HG03039 (cell line): ENCODE data around the gene CATSPERZ.

ENCODE experiments used
- ATAC-seq: cut with Tn5 transposase; IDR thresholded peaks from one replicate; pipeline ENCODE4 v1.9.1; 2021; ENCODE audit warnings: mild to moderate bottlenecking, moderate library complexity; ENCODE audit not compliant: unreplicated experiment

CATSPERZ gene

DNA sequence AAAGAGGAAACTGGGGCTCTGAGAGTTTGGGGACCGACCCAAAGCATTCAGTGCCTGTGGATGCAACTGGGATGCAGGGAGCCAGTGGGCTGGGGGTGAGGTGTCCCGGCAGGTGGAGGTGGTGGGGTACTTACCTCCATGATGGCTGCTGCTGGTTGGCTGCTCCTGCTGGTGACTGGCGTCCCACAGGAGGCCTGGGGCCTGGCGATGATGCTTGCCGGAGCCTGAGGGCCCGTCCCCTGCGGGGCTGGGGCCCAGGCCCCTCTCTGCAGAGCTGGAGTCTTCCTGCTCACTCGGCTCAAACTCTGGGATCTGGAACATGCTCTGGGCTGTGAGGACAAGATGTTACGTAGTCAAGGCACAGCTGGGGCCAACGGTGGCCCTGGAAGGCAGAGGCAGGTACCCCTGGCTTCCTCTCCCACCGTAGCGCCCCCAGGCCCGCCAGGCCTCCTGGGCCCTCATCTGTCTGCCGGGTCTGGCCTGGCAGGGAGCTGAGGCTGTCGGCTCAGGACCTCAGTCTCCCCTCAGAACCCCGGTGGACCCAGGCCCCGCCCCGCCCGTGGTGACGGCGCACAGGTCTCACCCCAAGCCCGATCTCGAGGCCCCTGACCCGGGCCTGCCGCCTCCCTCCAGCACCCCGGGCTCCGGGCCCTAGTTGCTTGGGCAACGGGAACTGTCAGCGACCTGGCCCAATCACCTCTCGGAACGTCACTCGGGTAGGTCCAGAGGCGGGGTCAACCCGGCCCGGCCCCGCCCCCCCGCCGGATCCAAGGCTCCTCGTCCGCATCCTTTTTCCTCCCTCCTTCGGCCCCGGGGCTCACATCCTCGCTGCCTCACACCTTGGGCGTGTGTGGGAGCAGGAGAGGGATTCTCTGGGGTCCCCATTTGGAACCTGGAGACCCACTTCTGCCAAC lies 15.9 kb upstream of the CATSPERZ start, which contains the start of gene BAD:
Gene BAD (minus strand): TSS at position 618 of the 914 bp plus-strand sequence. CDS start 297 bp downstream, at position 321.
- peak; percentile 55 for ATAC-seq

DNA sequence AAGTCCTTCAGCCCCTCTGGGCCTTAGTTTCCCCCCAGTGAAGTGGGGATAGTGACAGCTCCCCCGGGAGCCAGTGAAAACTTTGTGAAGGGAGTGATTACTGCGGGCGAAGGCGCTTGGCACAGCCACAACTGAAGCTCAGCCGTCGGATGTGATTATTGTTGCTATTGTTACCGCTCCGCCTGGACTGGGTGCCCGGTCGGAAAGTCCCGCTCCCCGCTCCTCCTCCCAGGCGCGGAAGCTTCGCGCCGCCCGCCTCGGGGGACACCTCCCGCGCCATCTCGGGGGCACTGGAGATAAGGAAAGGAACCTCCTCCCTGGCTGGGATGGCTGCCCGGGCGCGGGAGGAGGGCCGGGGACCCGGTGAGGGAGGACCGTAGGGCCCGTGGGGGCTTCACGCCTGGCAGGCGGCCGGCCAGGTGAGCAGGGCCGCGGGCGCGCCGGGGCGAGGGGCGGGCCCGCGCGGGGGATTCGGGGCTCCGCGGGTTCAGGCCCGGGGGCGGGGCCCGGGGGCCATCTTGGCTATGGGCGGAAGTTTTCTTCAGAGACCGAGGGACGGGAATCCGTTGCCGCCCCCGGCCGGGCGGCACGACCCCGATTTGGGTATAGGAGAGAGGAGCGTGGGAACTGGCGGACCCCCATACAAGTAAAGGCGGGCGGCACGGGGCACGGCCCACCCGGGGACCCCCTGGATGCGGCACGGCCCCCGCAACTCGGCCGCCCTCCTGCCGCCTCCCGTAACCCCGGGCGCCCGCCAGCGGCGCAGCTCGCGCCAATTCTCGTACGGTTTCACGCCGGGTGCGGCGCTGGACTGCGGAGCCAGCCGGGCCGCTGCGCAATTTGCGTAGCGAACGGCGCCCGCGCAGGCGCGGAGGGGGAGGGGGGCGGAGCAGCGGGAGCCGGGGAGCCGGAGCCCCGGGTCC lies 14.9 kb upstream of the CATSPERZ start, which contains the start of gene GPR137:
Gene GPR137 (plus strand): TSS at position 887 of the 923 bp plus-strand sequence. CDS start 677 bp downstream, outside the sequence.
- ATAC-seq: peak; percentile 46

DNA sequence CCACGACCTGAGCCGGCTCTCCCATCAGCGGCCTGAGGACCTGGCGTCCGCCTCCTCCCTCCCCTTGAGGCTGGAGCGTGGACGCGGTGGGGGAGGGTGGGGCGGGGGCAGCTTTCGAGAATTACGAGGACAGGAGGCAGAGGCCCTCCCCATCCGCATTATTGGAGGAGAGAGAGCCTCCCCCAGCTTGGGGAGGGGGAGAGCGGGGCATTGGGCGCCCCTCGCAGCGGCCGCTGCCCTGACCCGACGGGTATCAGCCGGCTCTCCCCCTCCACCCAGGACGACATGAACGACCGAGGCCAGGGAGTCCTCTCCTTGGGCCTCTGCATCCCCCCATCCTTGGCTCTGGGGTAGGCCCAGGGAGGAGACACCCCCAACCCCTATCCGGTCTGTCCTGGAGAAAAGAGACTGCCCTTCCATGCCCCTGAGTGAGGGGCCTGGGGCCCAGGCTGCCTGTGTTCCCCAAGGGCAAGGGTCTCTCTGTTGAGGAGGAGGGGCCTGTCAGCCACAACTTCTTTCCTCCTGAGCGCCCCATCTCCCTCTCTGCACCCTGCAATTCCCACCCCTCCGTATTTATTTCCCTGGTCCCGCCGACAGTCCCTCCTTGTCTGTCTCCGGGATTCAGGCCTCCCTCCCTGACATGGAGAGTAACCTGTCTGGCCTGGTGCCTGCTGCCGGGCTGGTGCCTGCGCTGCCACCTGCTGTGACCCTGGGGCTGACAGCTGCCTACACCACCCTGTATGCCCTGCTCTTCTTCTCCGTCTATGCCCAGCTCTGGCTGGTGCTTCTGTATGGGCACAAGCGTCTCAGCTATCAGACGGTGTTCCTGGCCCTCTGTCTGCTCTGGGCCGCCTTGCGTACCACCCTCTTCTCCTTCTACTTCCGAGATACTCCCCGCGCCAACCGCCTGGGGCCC lies 14.0 kb upstream of the CATSPERZ start:
- ATAC-seq: no peak

DNA sequence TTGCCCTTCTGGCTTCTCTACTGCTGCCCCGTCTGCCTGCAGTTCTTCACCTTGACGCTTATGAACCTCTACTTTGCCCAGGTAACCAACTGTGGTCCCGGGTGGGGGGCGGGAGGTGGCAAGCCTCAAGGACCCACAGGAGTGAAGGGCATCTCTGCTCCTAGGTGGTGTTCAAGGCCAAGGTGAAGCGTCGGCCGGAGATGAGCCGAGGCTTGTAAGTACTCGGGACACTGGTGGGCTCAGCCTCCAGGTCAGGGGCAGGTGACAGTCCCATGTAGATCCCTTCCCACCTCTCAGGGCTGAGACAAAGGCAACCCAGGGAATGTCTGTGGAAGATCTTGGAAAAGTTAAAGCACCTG lies 13.4 kb upstream of the CATSPERZ start:
- ATAC-seq: no peak

DNA sequence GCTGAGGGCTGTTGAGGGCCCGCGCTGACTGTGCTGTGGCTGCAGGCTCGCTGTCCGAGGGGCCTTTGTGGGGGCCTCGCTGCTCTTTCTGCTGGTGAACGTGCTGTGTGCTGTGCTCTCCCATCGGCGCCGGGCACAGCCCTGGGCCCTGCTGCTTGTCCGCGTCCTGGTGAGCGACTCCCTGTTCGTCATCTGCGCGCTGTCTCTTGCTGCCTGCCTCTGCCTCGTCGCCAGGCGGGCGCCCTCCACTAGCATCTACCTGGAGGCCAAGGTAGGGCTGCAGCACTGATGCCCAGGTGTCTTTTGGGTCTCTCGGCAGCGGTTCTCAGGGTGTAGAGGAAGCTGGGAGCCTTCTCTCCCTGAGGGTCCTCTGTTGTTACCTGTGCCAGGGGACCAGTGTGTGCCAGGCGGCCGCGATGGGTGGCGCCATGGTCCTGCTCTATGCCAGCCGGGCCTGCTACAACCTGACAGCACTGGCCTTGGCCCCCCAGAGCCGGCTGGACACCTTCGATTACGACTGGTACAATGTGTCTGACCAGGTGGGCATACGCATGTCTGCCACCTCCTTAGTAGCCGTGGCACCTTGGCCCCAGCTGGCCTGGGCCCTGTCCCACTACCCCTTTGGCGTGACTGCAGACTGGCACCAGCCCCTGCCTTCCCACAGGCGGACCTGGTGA lies 12.3 kb upstream of the CATSPERZ start:
- no peak for ATAC-seq

DNA sequence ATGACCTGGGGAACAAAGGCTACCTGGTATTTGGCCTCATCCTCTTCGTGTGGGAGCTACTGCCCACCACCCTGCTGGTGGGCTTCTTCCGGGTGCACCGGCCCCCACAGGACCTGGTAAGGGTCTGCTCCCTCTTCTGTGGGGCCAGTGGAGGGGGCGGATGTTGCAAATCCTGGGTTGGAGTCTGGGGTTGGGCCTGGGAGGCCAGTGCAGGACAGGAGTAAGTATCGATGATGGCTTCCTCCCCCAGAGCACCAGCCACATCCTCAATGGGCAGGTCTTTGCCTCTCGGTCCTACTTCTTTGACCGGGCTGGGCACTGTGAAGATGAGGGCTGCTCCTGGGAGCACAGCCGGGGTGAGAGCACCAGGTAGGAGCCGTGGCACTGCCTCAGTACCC lies 11.8 kb upstream of the CATSPERZ start:
- no peak for ATAC-seq

DNA sequence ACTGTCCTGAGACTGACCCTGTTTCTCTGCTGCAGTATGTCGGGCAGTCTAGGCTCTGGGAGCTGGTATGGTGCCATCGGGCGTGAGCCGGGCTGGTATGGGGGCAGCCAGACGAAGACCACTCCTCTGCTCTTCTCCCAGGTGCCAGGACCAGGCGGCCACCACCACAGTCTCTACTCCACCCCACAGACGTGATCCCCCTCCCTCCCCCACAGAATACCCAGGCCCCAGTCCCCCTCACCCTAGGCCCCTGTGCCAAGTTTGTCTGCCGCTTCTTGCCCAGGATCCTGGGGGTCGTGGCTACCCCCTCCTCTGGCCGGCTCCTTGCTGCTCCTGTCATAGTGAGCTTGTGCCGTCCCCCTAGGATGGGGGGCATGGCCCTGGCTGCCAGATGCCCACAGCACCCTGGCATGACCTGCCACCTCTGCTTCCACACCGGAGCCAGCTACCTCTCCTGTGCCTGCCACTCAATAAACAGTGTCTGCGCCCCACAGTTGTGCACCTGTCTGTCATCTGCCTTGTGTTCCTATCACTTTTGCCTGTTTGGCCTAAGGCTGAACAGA lies 11.1 kb upstream of the CATSPERZ start:
- ATAC-seq: no peak

DNA sequence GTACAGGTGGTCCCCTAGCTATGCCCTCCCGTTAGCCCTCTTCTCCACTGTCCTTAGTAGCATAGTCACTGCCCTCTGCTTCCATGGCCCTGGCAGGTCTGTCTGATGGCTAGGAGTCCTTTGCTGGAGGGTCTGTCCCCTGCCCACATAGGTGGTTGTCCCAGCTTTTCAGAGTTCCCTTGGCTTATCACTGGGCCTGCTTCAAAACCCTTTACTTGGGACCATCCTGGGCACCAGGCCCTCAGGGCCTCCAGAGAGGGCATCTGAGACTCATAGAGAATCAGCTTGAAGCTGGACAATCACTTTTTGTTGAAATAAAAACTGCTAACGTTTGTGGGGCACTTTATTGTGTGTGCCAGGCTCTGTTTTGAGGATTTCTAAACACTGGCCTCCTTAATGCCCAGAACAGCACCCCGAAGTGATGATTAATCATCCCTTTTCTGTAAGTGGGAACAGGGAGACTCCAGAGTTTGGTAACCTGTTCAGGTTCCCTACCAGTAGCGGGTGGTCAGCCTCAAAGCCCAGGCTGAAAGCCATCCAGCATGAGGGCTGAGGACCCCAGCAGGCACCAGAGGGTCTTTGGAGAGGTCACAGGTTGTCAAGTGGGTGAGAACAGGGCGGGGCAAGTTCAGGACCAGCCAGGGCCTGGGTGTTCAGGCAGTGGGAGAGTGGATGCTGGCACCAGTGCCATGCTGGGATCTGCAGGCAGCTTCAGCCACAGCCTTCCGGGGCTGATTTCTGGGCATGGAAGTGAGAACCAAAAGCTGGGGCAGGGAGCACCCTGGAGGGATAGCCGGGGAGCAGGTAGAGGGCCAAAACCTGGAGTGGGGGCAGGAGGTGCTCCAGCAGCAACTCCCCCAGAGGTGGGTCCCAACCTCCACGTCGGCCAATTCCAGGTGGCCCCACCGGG lies 9.6 kb upstream of the CATSPERZ start:
- ATAC-seq: no peak

DNA sequence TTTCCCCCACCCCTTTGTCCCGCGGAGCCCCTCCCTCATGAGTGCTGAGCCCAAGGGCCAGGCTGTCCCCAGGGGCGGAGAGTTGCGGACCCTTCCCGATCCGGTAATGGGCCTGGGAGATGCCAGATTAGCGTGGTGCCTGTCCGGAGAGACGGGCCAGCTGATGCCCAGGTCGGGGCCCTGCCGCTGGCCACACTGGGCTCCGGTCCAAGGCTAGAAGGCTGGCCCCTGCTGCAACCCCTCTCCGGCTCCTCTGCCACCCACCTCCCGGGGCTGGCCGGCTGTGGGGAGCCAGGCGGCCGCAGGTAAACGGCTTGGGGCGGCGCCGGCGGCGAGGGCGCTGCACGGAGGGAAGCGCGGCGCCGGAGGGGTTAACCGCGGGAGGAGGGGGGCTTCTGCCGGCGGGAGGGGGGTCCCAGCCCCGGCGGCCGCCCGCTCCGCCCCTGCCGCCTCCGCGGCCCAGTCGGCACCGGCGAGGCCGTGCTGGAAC lies 8.9 kb upstream of the CATSPERZ start, which contains the start of gene KCNK4:
Gene KCNK4 (plus strand): TSS at position 41 of the 490 bp plus-strand sequence. CDS start 1,717 bp downstream, outside the sequence.
- no peak for ATAC-seq

DNA sequence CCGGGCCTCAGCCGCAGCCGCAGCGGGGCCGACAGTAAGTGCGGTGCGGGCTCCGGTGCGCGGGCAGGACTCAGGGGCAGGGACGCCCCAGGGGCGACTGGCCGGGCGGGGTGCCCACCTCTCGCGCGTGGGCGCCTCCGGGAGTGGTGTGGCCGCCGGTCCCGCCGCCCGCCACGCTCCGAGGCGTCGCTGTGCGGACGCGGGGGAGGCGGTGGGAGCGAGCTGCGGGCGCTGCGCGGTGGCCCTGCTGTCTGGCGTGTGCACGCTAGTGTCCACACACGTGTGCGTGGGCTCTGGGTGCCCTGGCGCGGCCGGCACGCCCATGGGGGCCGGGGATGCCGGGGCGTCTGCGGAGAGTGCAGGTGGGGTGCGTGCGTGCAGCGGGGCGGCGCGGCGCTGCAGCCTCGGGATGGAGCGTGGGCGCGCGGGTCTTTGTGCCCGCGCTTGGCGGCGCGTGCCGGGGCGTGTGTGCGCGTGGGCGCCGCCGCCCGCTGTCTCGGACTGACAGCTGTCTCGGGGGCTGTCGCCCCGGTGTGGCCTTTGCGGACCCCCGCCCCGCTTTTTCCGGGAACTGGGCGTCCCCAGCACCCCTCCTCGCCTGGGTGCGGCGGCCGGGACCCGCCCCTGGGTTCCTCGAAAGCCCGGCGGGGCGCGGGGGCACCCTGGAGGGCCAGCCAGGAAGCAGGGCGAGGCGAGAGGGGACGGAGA lies 8.3 kb upstream of the CATSPERZ start:
- no peak for ATAC-seq

DNA sequence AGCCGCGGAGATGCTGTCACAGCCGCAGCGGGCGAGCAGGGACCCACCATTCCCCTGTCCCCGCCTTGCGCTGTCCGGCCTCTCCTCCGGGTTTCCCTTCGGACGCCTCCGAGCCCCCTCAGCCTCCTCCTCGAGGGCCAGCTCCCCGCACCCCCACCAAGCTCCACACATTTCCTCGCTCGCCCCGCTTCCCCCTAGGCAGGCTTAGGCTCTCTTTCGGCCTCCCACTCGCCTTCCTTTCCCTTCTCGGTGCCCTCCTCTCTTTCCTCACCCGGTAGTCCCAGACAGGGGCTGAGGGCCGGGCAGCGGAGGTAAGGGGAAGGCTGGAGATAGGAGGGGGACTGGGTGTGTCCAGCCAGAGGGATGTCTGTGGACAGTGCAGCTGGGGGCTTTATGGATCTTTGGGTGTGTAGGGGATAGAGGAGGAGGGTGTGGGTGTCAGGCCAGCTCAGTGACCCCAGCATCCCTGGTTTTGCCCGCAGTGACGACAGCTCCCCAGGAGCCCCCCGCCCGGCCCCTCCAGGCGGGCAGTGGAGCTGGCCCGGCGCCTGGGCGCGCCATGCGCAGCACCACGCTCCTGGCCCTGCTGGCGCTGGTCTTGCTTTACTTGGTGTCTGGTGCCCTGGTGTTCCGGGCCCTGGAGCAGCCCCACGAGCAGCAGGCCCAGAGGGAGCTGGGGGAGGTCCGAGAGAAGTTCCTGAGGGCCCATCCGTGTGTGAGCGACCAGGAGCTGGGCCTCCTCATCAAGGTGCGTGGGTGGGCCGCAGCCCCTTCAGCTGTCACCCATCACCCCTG lies 7.5 kb upstream of the CATSPERZ start:
- ATAC-seq: no peak

DNA sequence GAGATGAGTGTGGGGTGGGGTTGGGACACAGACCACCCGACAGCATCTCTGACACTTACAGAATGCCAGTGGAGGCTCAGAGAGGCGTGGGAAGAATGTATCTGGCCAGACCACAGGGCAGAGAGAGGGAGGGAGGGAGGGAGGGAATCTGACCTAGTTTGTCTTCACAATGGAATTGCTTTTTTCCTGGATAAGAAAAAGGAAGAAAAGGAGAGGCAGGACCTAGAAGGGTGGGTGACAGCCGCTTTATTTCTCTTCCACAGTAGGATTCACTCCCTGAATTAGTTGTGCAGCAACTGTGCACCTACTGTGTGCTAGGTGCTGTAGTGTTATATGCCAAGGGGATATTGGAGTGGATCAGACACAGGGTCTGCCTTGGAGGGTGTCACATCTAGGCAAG lies 5.4 kb upstream of the CATSPERZ start:
- no peak for ATAC-seq

DNA sequence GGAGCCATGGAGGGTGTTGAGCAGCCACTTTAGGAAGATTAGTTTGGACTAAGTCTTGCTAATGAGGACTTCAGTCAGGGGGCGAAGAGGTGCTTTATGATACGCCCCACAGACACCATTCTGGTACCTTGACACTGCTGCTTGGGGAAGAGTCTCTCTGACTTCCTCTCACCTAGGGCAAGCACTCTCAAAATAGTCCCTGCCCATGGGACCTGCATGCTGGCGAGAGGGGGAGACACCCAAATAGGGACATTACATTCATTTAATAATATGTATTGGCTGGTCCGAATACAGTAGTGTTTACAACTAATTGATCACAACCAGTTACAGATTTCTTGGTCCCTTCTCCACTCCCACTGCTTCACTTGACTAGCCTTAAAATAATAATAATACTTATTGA lies 4.4 kb upstream of the CATSPERZ start:
- no peak for ATAC-seq

DNA sequence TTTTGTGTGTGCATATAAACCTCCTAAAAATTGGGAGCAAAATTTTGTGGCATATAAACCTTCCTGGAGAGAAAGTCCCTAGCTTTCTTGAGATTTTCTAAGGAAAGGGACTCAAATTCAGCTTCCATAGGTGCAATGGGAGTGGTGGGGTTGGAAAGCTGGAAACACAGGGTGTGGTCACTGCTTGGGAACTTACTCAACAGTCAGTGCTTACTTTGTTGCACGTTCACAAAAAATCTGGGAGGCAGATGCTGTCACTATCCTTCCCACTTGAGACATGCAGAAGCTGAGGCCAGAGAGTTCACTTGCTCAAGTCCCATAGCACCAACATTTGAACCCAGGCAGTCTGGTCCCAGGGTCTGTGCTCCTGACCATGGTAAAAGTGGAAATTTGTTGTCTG lies 3.9 kb upstream of the CATSPERZ start:
- ATAC-seq: no peak

DNA sequence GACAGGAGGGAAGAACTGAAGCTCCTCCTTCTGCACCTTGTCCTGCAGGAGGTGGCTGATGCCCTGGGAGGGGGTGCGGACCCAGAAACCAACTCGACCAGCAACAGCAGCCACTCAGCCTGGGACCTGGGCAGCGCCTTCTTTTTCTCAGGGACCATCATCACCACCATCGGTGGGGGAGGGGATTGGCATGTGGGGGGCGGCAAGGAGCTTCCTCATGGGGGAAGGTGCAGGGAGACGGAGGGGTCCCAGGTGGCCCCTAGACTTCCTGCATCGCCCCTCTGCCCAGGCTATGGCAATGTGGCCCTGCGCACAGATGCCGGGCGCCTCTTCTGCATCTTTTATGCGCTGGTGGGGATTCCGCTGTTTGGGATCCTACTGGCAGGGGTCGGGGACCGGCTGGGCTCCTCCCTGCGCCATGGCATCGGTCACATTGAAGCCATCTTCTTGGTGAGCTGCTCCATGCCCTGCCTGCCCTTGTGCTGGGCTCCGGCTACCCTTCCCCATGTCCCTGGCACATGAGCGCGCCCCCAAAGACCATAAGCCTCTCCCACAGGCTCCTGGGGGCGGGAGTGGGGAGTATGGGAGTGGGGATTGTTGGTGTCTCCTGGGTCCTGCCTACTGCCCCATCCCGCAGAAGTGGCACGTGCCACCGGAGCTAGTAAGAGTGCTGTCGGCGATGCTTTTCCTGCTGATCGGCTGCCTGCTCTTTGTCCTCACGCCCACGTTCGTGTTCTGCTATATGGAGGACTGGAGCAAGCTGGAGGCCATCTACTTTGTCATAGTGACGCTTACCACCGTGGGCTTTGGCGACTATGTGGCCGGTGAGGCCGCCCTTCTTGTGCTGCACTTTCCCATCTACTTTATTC lies 3.1 kb upstream of the CATSPERZ start:
- ATAC-seq: no peak
